GM12878 (cell line): Measurements from ENCODE around the gene NEGR1. TPM values are rescaled to one million over a fixed set of nuclear protein-coding genes. Genes with fewer than 3 reads are reported as not detected.

ENCODE experiments used
- ASH2L ChIP-seq: fragments of 300-600, 200-600 bp; sonication (generic); IDR thresholded peaks from 2 replicates; pipeline ENCODE4 v1.6.1; 2017; ENCODE audit warnings: low read depth, mild to moderate bottlenecking, borderline replicate concordance
- BCL11A ChIP-seq: IDR thresholded peaks from 2 replicates; pipeline ENCODE4 v1.6.1; 2011; ENCODE audit warnings: low read depth, low read length
- CHD2 ChIP-seq: IDR thresholded peaks from 2 replicates; pipeline ENCODE4 v1.6.1; 2011; ENCODE audit warnings: low read depth, low read length, improper control_type of control experiment, borderline replicate concordance
- CTCF ChIP-seq, 3 experiments: IDR thresholded peaks in 2 of 3; conservative IDR thresholded peaks in 1 of 3; 2 replicates each; pipeline ENCODE4 v1.5.1; 2011; ENCODE audit warnings: low read depth in 3 of 3, low read length in 3 of 3, mild to moderate bottlenecking in 3 of 3, control low read depth in 2 of 3, moderate library complexity in 2 of 3, inconsistent platforms in 1 of 3, mixed read lengths in 1 of 3; ENCODE audit not compliant: control insufficient read depth in 2 of 3, insufficient read depth in 1 of 3; ENCODE audit errors: extremely low read depth in 1 of 3
- EED ChIP-seq: sonication (generic); IDR thresholded peaks from 2 replicates; pipeline ENCODE4 v1.6.1; 2016; ENCODE audit warnings: antibody characterized with exemption, low read depth
- FOXK2 ChIP-seq: fragments of 450-650 bp; IDR thresholded peaks from 2 replicates; pipeline ENCODE4 v1.6.1; 2017; ENCODE audit warnings: mild to moderate bottlenecking, moderate library complexity
- GATAD2B ChIP-seq: fragments of 450-650 bp; conservative IDR thresholded peaks from 2 replicates; pipeline ENCODE4 v1.6.1; 2017; ENCODE audit warnings: low read depth, mild to moderate bottlenecking, moderate library complexity
- HCFC1 ChIP-seq: fragments of 150-350 bp; IDR thresholded peaks from 2 replicates; pipeline ENCODE4 v1.6.1; 2014; ENCODE audit warnings: low read length
- KAT2A ChIP-seq: conservative IDR thresholded peaks from 2 replicates; pipeline ENCODE4 v1.6.1; 2011; ENCODE audit warnings: low read depth, low read length; ENCODE audit not compliant: control insufficient read depth
- NFXL1 ChIP-seq: fragments of 450-650 bp; IDR thresholded peaks from 2 replicates; pipeline ENCODE4 v1.6.1; 2017; ENCODE audit warnings: antibody characterized with exemption, mild to moderate bottlenecking, borderline replicate concordance
- RELB ChIP-seq: fragments of 450-650 bp; IDR thresholded peaks from 2 replicates; pipeline ENCODE4 v1.6.1; 2017; ENCODE audit warnings: low read depth, mild to moderate bottlenecking, moderate library complexity
- REST ChIP-seq: IDR thresholded peaks from 2 replicates; pipeline ENCODE4 v1.6.1; 2012; ENCODE audit warnings: mild to moderate bottlenecking, low read depth, low read length
- RFX5 ChIP-seq: IDR thresholded peaks from 2 replicates; pipeline ENCODE4 v1.6.1; 2011; ENCODE audit warnings: low read depth, low read length, improper control_type of control experiment
- SKIL ChIP-seq: fragments of 450-650 bp; IDR thresholded peaks from 2 replicates; pipeline ENCODE4 v1.6.1; 2017; ENCODE audit warnings: mild to moderate bottlenecking, low read depth, inconsistent platforms; ENCODE audit not compliant: poor library complexity, severe bottlenecking
- SMAD5 ChIP-seq: IDR thresholded peaks from 2 replicates; pipeline ENCODE4 v1.6.1; 2016; ENCODE audit warnings: antibody characterized with exemption, low read depth
- SRF ChIP-seq, 2 experiments: IDR thresholded peaks; 2 replicates each; pipeline ENCODE4 v1.6.1; 2011; ENCODE audit warnings: low read depth in 2 of 2, low read length in 2 of 2, mild to moderate bottlenecking in 1 of 2, moderate library complexity in 1 of 2
- SUPT20H ChIP-seq: IDR thresholded peaks from 2 replicates; pipeline ENCODE4 v1.6.1; 2011; ENCODE audit warnings: low read depth, mild to moderate bottlenecking, low read length, moderate library complexity, borderline replicate concordance; ENCODE audit not compliant: control insufficient read depth
- SUZ12 ChIP-seq: fragments of 200-600 bp; sonication (generic); IDR thresholded peaks from one replicate; pipeline ENCODE4 v1.6.1; 2018; ENCODE audit warnings: antibody characterized with exemption, mild to moderate bottlenecking; ENCODE audit not compliant: unreplicated experiment
- TBL1XR1 ChIP-seq: IDR thresholded peaks from 2 replicates; pipeline ENCODE4 v1.6.1; 2012; ENCODE audit warnings: low read depth, low read length, improper control_type of control experiment
- TCF3 ChIP-seq: IDR thresholded peaks from 2 replicates; pipeline ENCODE4 v1.6.1; 2012; ENCODE audit warnings: low read depth, mild to moderate bottlenecking, low read length, borderline replicate concordance; ENCODE audit not compliant: insufficient read depth
- polyA plus RNA-seq, 11 experiments: library from polyadenylated mRNA; depleted of rRNA in 4 of 11; unstranded in 6 of 11; stranded (reverse) in 5 of 11; fragments of >200 nt; fragmentation: Nextera tagmentation in 4 of 11; fragmentation: Illumina TruSeq in 1 of 11; extraction: Ambion mirVana in 4 of 11; extraction: Trizol in 1 of 11; gene quantifications; 1 replicate in 1 of 11; 2 replicates in 10 of 11; pipeline versions ENCODE4 v1.2.1 to v1.2.3, GENCODE V29; 2011 to 2016; ENCODE audit warnings: inconsistent platforms in 2 of 11, missing spikeins in 2 of 11, low read depth in 1 of 11
- total RNA-seq, 4 experiments: library from RNA; depleted of rRNA in 3 of 4; stranded (reverse); fragments of >200 nt in 3 of 4; fragmentation: Illumina TruSeq in 1 of 4; extraction: Trizol in 1 of 4; gene quantifications; 2 replicates each; pipeline versions ENCODE4 v1.2.1 to v1.2.3, GENCODE V29; 2013 to 2021
- TF ChIP-seq, protein P1 (sequence below): IDR thresholded peaks from 2 replicates; pipeline ENCODE4 v1.6.1; 2012; ENCODE audit warnings: low read depth, low read length, improper control_type of control experiment

NEGR1 gene
- total and polyA plus RNA-seq, 10 of the 15 experiments (the other 5 are each of a cell fraction or from before 2014, with no cell fraction given) = under 0.01 to 0.03 (median 0.01) TPM; not detected in 7

- TF ChIP-seq TCF3 (no peak), SRF (IDR thresholded peaks at IDR 0.05; ENCODE audit: low read depth in 2 of 2, low read length in 2 of 2) (no peak), CHD2 (no peak), RFX5 (no peak), KAT2A (no peak), SKIL (no peak), RELB (no peak), SMAD5 (no peak), ASH2L (no peak), EED (0 out of 2 replicates have a peak, but pooled peaks have one; percentile 27), REST (no peak), TBL1XR1 (no peak), SUPT20H (no peak), FOXK2 (no peak), SUZ12 (no peak), NFXL1 (no peak), CTCF (IDR thresholded peaks at IDR 0.05 in 2 of 3, conservative IDR thresholded peaks at IDR 0.05 in 1 of 3; ENCODE audit: control insufficient read depth in 2 of 3, extremely low read depth in 1 of 3, insufficient read depth in 1 of 3, low read depth in 3 of 3, low read length in 3 of 3) (no peak), HCFC1 (no peak), GATAD2B (no peak), BCL11A (peak; percentile 45; the same call in 1 of the 2 replicates)
- TF ChIP-seq, protein P1, sequence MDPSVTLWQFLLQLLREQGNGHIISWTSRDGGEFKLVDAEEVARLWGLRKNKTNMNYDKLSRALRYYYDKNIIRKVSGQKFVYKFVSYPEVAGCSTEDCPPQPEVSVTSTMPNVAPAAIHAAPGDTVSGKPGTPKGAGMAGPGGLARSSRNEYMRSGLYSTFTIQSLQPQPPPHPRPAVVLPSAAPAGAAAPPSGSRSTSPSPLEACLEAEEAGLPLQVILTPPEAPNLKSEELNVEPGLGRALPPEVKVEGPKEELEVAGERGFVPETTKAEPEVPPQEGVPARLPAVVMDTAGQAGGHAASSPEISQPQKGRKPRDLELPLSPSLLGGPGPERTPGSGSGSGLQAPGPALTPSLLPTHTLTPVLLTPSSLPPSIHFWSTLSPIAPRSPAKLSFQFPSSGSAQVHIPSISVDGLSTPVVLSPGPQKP = no peak
These were observed 314.7 kb downstream of the NEGR1 start (continued) for GRCh38 chr1:71967670-71968069.
